MM.1S (cell line): ENCODE measurements around the gene GLT8D1.

Experiments used
- EZH2 ChIP-seq: fragments of 300-600 bp; sonication (generic); optimal IDR thresholded peaks from 2 replicates; pipeline ENCODE3; 2017; ENCODE audit warnings: low read depth, mild to moderate bottlenecking, antibody characterized with exemption, low read length, mixed read lengths
- TF ChIP-seq, protein P1 (sequence below): fragments of 300-600 bp; sonication (generic); IDR thresholded peaks from 2 replicates; pipeline ENCODE4 v1.5.1; 2016; ENCODE audit warnings: antibody characterized with exemption, low read length, mixed read lengths

DNA sequence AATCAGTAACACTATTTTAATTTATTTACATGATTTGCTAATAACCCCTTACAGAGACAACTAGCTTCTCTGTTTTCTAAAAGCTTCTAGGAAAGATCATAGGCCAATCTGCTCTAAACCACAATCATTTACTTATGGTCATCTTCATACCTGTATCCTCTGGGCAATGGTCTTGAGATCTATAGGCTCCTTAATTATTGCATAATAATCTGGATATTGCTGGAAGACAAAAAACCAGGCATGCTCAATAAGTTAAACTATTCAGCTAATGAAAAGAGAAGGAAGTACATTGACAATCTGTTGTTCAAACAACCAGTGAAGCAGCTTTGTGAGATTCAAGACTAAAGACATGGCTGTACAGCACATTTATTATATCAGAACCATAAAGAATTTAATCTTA lies 54.0 kb downstream of the GLT8D1 start:
- TF ChIP-seq, protein P1, sequence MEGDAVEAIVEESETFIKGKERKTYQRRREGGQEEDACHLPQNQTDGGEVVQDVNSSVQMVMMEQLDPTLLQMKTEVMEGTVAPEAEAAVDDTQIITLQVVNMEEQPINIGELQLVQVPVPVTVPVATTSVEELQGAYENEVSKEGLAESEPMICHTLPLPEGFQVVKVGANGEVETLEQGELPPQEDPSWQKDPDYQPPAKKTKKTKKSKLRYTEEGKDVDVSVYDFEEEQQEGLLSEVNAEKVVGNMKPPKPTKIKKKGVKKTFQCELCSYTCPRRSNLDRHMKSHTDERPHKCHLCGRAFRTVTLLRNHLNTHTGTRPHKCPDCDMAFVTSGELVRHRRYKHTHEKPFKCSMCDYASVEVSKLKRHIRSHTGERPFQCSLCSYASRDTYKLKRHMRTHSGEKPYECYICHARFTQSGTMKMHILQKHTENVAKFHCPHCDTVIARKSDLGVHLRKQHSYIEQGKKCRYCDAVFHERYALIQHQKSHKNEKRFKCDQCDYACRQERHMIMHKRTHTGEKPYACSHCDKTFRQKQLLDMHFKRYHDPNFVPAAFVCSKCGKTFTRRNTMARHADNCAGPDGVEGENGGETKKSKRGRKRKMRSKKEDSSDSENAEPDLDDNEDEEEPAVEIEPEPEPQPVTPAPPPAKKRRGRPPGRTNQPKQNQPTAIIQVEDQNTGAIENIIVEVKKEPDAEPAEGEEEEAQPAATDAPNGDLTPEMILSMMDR = no peak
- TF ChIP-seq EZH2 = no peak
